CD4-positive, alpha-beta T cell (primary cell): ENCODE results near the gene CDH12. TPM values are rescaled to one million over a fixed set of nuclear protein-coding genes. Genes with fewer than 3 reads are reported as not detected.

Experiments used
- ATAC-seq: fragments of 200-7000 bp; cut with Tn5 transposase; one replicate; pipeline ENCODE4 v1.10.0; 2022; ENCODE audit warnings: mild to moderate bottlenecking; ENCODE audit not compliant: poor library complexity
- CTCF ChIA-PET: fragments of 350-600 bp; sonication (Branson Sonifier 250); formaldehyde crosslinking; loops from one replicate; lab custom pipeline; 2021; ENCODE audit warnings: antibody characterized with exemption, inconsistent platforms; lab: Charles Lee
- POLR2A ChIA-PET: fragments of 350-600 bp; sonication (Branson Sonifier 250); formaldehyde crosslinking; loops from one replicate; lab custom pipeline; 2021; ENCODE audit warnings: antibody characterized with exemption, inconsistent platforms; lab: Charles Lee
- DNase-seq, 14 experiments: peaks; one replicate each; pipeline ENCODE4 v3.0.0-alpha.2; 2013 to 2020; ENCODE audit warnings: mixed read lengths in 2 of 14
- H3K27ac ChIP-seq, 2 donors: one replicate each; pipeline versions ENCODE4 v1.5.1 to v1.7.0; 2013; ENCODE audit warnings: low read length in 2 of 2, low read depth in 1 of 2, mild to moderate bottlenecking in 1 of 2
- H3K27me3 ChIP-seq, 2 experiments: 1 replicate in 1 of 2; 2 replicates in 1 of 2; pipeline versions ENCODE4 v1.6.1 to v1.7.0; 2013; ENCODE audit warnings: low read length in 2 of 2, control low read depth in 1 of 2, mild to moderate bottlenecking in 1 of 2, moderate library complexity in 1 of 2; ENCODE audit not compliant: insufficient read depth in 2 of 2, control insufficient read depth in 1 of 2
- H3K36me3 ChIP-seq: one replicate; pipeline ENCODE4 v1.6.1; 2013; ENCODE audit warnings: low read length, control low read depth; ENCODE audit not compliant: insufficient read depth
- H3K4me1 ChIP-seq: one replicate; pipeline ENCODE4 v1.6.1; 2013; ENCODE audit warnings: low read length, control low read depth; ENCODE audit not compliant: insufficient read depth
- H3K4me3 ChIP-seq: one replicate; pipeline ENCODE4 v1.5.1; 2013; ENCODE audit warnings: mild to moderate bottlenecking, low read length, moderate library complexity
- H3K9me3 ChIP-seq, 2 experiments: 1 replicate in 1 of 2; 2 replicates in 1 of 2; pipeline versions ENCODE4 v1.6.1 to v1.7.0; 2013; ENCODE audit warnings: low read length in 2 of 2, mild to moderate bottlenecking in 2 of 2, control low read depth in 1 of 2, moderate library complexity in 1 of 2; ENCODE audit not compliant: control insufficient read depth in 1 of 2, insufficient read depth in 1 of 2
- H3K27ac Mint-ChIP-seq: one replicate; pipeline ENCODE4 v1.8.0; 2020; ENCODE audit warnings: mixed read lengths
- H3K27me3 Mint-ChIP-seq: one replicate; pipeline ENCODE4 v1.8.0; 2021; ENCODE audit warnings: mixed read lengths
- H3K36me3 Mint-ChIP-seq: one replicate; pipeline ENCODE4 v1.8.0; 2021; ENCODE audit warnings: low read depth, mixed read lengths
- H3K4me1 Mint-ChIP-seq: one replicate; pipeline ENCODE4 v1.8.0; 2021; ENCODE audit warnings: low read depth, mixed read lengths
- H3K4me3 Mint-ChIP-seq: one replicate; pipeline ENCODE4 v1.8.0; 2020; ENCODE audit warnings: mild to moderate bottlenecking, mixed read lengths
- H3K9me3 Mint-ChIP-seq: one replicate; pipeline ENCODE4 v1.8.0; 2020; ENCODE audit warnings: mixed read lengths
- intact Hi-C, 2 experiments: fragments of 100-400 bp; cut with DNase I in 1 of 2; cut with micrococcal nuclease in 1 of 2; formaldehyde crosslinking; loops; one replicate each; pipeline versions ENCODE4 v1.15.1 to v1.9.0; 2023 to 2025; cut with DNase I, micrococcal nuclease
- total RNA-seq, 174 experiments: library from RNA in 2 of 174; stranded (reverse) in 2 of 174; gene quantifications; one replicate each; pipeline ENCODE4 v1.2.3 and lab custom pipeline; 2021 to 2026
- TF ChIP-seq, protein P1 (sequence below): fragments of 200-600 bp; IDR thresholded peaks from one replicate; pipeline ENCODE4 v1.8.0; 2022; ENCODE audit warnings: antibody characterized with exemption, mild to moderate bottlenecking

The CDH12 gene
- total RNA-seq, 2 experiments from 2014 or later, result not detected

DNA sequence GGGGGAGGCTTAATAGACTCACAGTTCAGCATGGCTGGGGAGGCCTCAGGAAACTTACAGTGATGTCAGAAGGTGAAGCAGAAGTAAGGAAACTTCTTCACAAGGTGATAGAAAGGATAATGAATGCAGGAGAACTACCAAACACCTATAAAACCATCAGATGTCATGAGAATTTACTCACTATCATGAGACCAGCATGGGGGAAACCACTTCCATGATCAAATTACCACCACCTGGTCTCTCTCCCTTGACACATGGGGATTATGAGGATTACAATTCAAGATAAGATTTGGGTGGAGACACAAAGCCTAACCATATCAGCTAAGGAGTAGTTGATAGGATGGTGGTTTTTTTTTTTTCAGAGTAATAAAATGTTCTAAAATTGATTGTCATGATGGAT lies 201.8 kb downstream of the CDH12 start:
- H3K9me3 ChIP-seq, result peaks cover 0 to 7% of the 10 kb centered on the region in 2 experiments
- CTCF ChIA-PET, result no interaction called here
- TF ChIP-seq, protein P1, sequence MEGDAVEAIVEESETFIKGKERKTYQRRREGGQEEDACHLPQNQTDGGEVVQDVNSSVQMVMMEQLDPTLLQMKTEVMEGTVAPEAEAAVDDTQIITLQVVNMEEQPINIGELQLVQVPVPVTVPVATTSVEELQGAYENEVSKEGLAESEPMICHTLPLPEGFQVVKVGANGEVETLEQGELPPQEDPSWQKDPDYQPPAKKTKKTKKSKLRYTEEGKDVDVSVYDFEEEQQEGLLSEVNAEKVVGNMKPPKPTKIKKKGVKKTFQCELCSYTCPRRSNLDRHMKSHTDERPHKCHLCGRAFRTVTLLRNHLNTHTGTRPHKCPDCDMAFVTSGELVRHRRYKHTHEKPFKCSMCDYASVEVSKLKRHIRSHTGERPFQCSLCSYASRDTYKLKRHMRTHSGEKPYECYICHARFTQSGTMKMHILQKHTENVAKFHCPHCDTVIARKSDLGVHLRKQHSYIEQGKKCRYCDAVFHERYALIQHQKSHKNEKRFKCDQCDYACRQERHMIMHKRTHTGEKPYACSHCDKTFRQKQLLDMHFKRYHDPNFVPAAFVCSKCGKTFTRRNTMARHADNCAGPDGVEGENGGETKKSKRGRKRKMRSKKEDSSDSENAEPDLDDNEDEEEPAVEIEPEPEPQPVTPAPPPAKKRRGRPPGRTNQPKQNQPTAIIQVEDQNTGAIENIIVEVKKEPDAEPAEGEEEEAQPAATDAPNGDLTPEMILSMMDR, result no peak
- POLR2A ChIA-PET, result no interaction called here
- DNase-seq (no peak), ATAC-seq (no peak)
- Mint-ChIP-seq H3K36me3 (no peaks in the 10 kb centered on the region), H3K27ac (no peak overlapping the region), H3K27me3 (no peaks in the 10 kb centered on the region), H3K4me3 (no peak overlapping the region), H3K4me1 (no peaks in the 10 kb centered on the region), H3K9me3 (peaks cover 13% of the 10 kb centered on the region)
- intact Hi-C loops, result no loop called here
- H3K27me3 ChIP-seq, result no peaks in the 10 kb centered on the region
- no peaks in the 10 kb centered on the region for H3K4me1 ChIP-seq
- no peak overlapping the region for H3K4me3 ChIP-seq
- no peak overlapping the region for H3K27ac ChIP-seq
- no peaks in the 10 kb centered on the region for H3K36me3 ChIP-seq

DNA sequence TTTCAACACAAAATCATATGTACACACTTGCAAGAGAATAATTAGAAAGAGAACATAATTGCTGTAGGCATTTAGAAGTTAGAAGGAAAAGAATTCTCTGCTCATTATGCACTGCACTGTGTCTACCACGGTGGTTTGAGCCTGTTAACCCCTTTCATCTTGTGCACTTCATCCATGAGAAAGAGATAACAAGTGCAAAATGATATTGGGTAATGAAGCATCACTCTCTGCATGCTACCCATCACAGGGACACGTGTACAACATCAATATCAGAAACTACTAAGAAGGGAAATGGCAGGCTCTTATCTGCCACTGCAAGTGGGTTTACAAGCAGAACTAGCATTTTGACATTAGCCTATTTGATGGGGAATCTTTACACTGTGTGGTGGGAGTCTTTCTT lies 202.6 kb downstream of the CDH12 start:
- intact Hi-C loops, result no loop called here
- no peaks in the 10 kb centered on the region for H3K36me3 Mint-ChIP-seq
- no peak overlapping the region for H3K4me3 Mint-ChIP-seq
- Histone ChIP-seq H3K36me3 (no peaks in the 10 kb centered on the region), H3K4me1 (no peaks in the 10 kb centered on the region), H3K27me3 (no peaks in the 10 kb centered on the region), H3K27ac (no peak overlapping the region), H3K9me3 (peaks cover 0 to 7% of the 10 kb centered on the region in 2 experiments), H3K4me3 (no peak overlapping the region)
- POLR2A ChIA-PET, result no interaction called here
- CTCF ChIA-PET, result no interaction called here
- H3K9me3 Mint-ChIP-seq, result peaks cover 9% of the 10 kb centered on the region
- no peak overlapping the region for H3K27ac Mint-ChIP-seq
- no peaks in the 10 kb centered on the region for H3K27me3 Mint-ChIP-seq
- TF ChIP-seq, protein P1, result no peak
- no peak for ATAC-seq
- no peaks in the 10 kb centered on the region for H3K4me1 Mint-ChIP-seq
- no peak for DNase-seq

DNA sequence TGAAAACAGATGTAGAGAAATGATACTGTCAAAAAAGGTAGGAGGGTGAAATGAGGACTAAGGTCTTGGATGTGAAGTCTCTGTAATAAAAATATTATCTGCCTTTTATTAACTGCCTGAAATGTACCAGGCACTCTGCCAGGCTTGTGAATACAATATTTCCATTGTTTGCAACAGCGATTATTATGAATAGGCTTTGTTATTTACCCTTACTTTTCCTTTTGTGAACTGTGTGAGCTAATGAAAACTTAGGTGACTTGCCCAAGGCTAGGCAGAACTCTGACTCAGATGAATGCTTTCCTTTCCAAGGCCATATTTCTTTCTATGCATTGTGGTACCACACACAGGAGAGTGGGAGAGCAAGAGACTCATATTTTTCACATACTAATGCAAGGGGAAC lies 204.1 kb downstream of the CDH12 start:
- Mint-ChIP-seq H3K27ac (no peak overlapping the region), H3K9me3 (peaks cover 13% of the 10 kb centered on the region), H3K27me3 (no peaks in the 10 kb centered on the region), H3K4me1 (no peaks in the 10 kb centered on the region), H3K4me3 (no peak overlapping the region), H3K36me3 (no peaks in the 10 kb centered on the region)
- TF ChIP-seq, protein P1, result no peak
- Histone ChIP-seq H3K4me1 (no peaks in the 10 kb centered on the region), H3K27ac (no peak overlapping the region), H3K4me3 (no peak overlapping the region), H3K27me3 (no peaks in the 10 kb centered on the region), H3K36me3 (no peaks in the 10 kb centered on the region), H3K9me3 (no peaks in the 10 kb centered on the region)
- ChIA-PET CTCF (no interaction called here), POLR2A (no interaction called here)
- intact Hi-C loops, result no loop called here
- ATAC-seq, result no peak
- no peak for DNase-seq
